Endothelial cell of umbilical vein (primary cell): ENCODE measurements around the gene SUFU. TPM values are rescaled to one million over a fixed set of nuclear protein-coding genes. Genes with fewer than 3 reads are reported as not detected.
A peak's percentile ranks its signal among the peaks of the same experiment; 100 is the strongest.

Experiments
- BruUV-seq: library from RNA; stranded (reverse); fragments of 400-500 nt; replicated peaks from 2 replicates; lab custom pipeline; 2021; lab: Mats Ljungman, UMichigan
- CTCF ChIA-PET: fragments of 300-600, 350-600 bp; sonication (Branson Sonifier 250); formaldehyde crosslinking; loops from one replicate; lab custom pipeline; 2021; ENCODE audit warnings: antibody characterized with exemption, inconsistent platforms; lab: Charles Lee
- POLR2A ChIA-PET: fragments of 300-600, 350-600 bp; sonication (Branson Sonifier 250); formaldehyde crosslinking; loops from one replicate; lab custom pipeline; 2021; ENCODE audit warnings: antibody characterized with exemption, inconsistent platforms; lab: Charles Lee
- DNase-seq: peaks from one replicate; pipeline ENCODE4 v3.0.0-alpha.2; 2011; ENCODE audit warnings: low read depth, low spot score
- FAIRE-seq: peaks from 2 replicates; lab custom pipeline; 2011; peaks lifted over from hg19 to GRCh38; lab: Jason Lieb, UNC
- H2AFZ ChIP-seq: 2 replicates; pipeline ENCODE4 v1.6.0; 2012; ENCODE audit warnings: low read depth, low read length, control low read depth, inconsistent platforms
- H3K27ac ChIP-seq: 2 replicates; pipeline ENCODE4 v1.5.1; 2011; ENCODE audit warnings: low read depth, mild to moderate bottlenecking, control low read depth, low read length, moderate library complexity; ENCODE audit not compliant: insufficient read depth
- H3K27me3 ChIP-seq, 2 experiments: 2 replicates each; pipeline versions ENCODE4 v1.6.0 to v1.6.1; 2011; ENCODE audit warnings: low read length in 2 of 2, mixed read lengths in 1 of 2; ENCODE audit not compliant: control insufficient read depth in 2 of 2, insufficient read depth in 2 of 2
- H3K36me3 ChIP-seq, 2 experiments: 2 replicates in 1 of 2; 3 replicates in 1 of 2; pipeline ENCODE4 v1.5.1; 2011; ENCODE audit warnings: low read length in 2 of 2, mild to moderate bottlenecking in 1 of 2, moderate library complexity in 1 of 2; ENCODE audit not compliant: control insufficient read depth in 2 of 2, insufficient read depth in 2 of 2; ENCODE audit errors: extremely low read depth in 1 of 2
- H3K4me1 ChIP-seq: 3 replicates; pipeline ENCODE4 v1.5.1; 2011; ENCODE audit warnings: mild to moderate bottlenecking, low read length; ENCODE audit not compliant: control insufficient read depth, insufficient read depth; ENCODE audit errors: extremely low read depth
- H3K4me2 ChIP-seq: 2 replicates; pipeline ENCODE4 v1.6.1; 2011; ENCODE audit warnings: low read length, control low read depth, mixed read lengths; ENCODE audit not compliant: insufficient read depth
- H3K4me3 ChIP-seq, 3 experiments: fragments of 200-600 bp in 1 of 3; sonication (generic), shearing (Covaris generic) in 1 of 3; replicated peaks in 1 of 3; 2 replicates each; pipeline ENCODE4 v1.5.1; 2011 to 2016; ENCODE audit warnings: control low read depth in 3 of 3, low read length in 3 of 3, mild to moderate bottlenecking in 2 of 3, inconsistent platforms in 1 of 3, low read depth in 1 of 3, moderate library complexity in 1 of 3; ENCODE audit not compliant: insufficient read depth in 1 of 3
- H3K79me2 ChIP-seq: 2 replicates; pipeline ENCODE4 v1.6.0; 2012; ENCODE audit warnings: low read length, inconsistent platforms; ENCODE audit not compliant: control insufficient read depth, insufficient read depth
- H3K9ac ChIP-seq: replicated peaks from 2 replicates; pipeline ENCODE3; 2011; ENCODE audit warnings: low read length, control low read depth; ENCODE audit not compliant: insufficient read depth; ENCODE audit errors: extremely low read depth
- H3K9me1 ChIP-seq: replicated peaks from 3 replicates; pipeline ENCODE4 v1.6.0; 2011; ENCODE audit warnings: mild to moderate bottlenecking, low read length; ENCODE audit not compliant: control insufficient read depth, insufficient read depth; ENCODE audit errors: extremely low read depth
- H3K9me3 ChIP-seq: replicated peaks from 2 replicates; pipeline ENCODE4 v1.5.1; 2012; ENCODE audit warnings: low read length, inconsistent platforms; ENCODE audit not compliant: control insufficient read depth, insufficient read depth
- H4K20me1 ChIP-seq: replicated peaks from 2 replicates; pipeline ENCODE3; 2011; ENCODE audit warnings: mild to moderate bottlenecking, low read length; ENCODE audit not compliant: control insufficient read depth, insufficient read depth; ENCODE audit errors: extremely low read depth
- FOS ChIP-seq: IDR thresholded peaks from 2 replicates; pipeline ENCODE4 v1.6.1; 2011; ENCODE audit warnings: mild to moderate bottlenecking, low read length, moderate library complexity, borderline replicate concordance; ENCODE audit not compliant: insufficient read depth
- GATA2 ChIP-seq: IDR thresholded peaks from 2 replicates; pipeline ENCODE4 v1.7.0; 2011; ENCODE audit warnings: low read depth, mild to moderate bottlenecking, moderate library complexity, mixed read lengths, low read length; ENCODE audit not compliant: insufficient read length, insufficient read depth
- JUN ChIP-seq: IDR thresholded peaks from 2 replicates; pipeline ENCODE4 v1.6.1; 2011; ENCODE audit warnings: borderline replicate concordance, low read depth; ENCODE audit not compliant: insufficient read length, insufficient read depth
- MYC ChIP-seq: IDR thresholded peaks from one replicate; pipeline ENCODE4 v1.6.1; 2011; ENCODE audit warnings: mild to moderate bottlenecking, low read depth, low read length
- POLR2A ChIP-seq: IDR thresholded peaks from 2 replicates; pipeline ENCODE4 v1.6.1; 2012; ENCODE audit warnings: low read depth, mild to moderate bottlenecking, control low read depth, low read length
- POLR2AphosphoS5 ChIP-seq: IDR thresholded peaks from 2 replicates; pipeline ENCODE4 v1.6.1; 2012; ENCODE audit warnings: low read depth, mild to moderate bottlenecking, control low read depth, low read length, moderate library complexity; ENCODE audit not compliant: insufficient read depth
- dilution Hi-C: fragments of 300-500 bp; cut with MboI; formaldehyde crosslinking; loops from one replicate; pipeline ENCODE4 v1.15.0; 2019; ENCODE audit warnings: low sequenced_read_pairs; ENCODE audit not compliant: extremely low pct_ligation_motif_present
- intact Hi-C: fragments of 100-400 bp; cut with micrococcal nuclease; formaldehyde crosslinking; loops from one replicate; pipeline ENCODE4 v1.10.0; 2022
- polyA plus RNA-seq, 4 experiments: library from polyadenylated mRNA; depleted of rRNA in 3 of 4; stranded (reverse) in 3 of 4; unstranded in 1 of 4; fragments of >200 nt; gene quantifications; 2 replicates each; pipeline versions ENCODE4 v1.2.1 to v1.2.3, GENCODE V29; 2011 to 2012; ENCODE audit warnings: missing spikeins in 1 of 4
- total RNA-seq: library from RNA; stranded (reverse); gene quantifications from 2 replicates; pipeline ENCODE4 v1.2.3, GENCODE V29; 2021

The SUFU gene
- total and polyA plus RNA-seq, 2 donors (not counting 3 experiments of a cell fraction or from before 2014, with no cell fraction given) = 10.1 to 16.3 TPM

DNA sequence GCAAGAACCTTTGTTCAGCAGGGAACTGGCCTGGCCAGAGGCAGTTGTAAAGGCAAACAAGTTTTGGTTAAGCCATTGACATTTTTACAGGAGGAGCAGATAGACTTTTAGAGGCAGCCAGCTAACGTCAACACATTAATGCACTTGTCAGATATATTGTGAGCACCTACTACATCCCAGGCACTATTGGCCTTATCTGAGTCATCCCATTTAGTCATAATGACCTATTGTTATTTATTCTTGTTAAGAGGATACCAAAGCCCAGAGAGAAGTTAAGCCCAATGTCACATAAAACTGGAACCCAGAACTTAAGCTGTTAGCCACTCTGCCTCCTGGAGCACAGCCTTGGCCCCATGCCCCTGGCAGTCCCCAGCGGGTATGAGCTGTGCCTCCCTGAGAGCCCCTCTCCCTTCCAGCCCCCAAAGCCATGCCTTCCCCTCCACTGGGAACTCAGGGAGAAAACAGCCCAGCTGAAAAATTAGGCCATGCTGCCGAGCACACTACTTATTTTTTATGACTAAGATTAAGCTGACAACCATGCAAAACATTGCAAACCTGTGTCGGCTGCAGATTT is 107.8 kb downstream of the SUFU start:
- Histone ChIP-seq H3K4me1 (peaks cover 44% of the 10 kb centered on the region), H3K27me3 (no peaks in the 10 kb centered on the region), H3K9me3 (no peaks in the 10 kb centered on the region), H3K79me2 (no peaks in the 10 kb centered on the region), H3K4me2 (peak overlapping the region; percentile 4), H3K4me3 (no peak overlapping the region), H3K27ac (peak overlapping the region; percentile 68), H4K20me1 (no peaks in the 10 kb centered on the region), H3K9ac (no peak overlapping the region), H3K36me3 (no peaks in the 10 kb centered on the region), H3K9me1 (no peaks in the 10 kb centered on the region), H2AFZ (no peak overlapping the region)
- TF ChIP-seq POLR2AphosphoS5 = no peak
- TF ChIP-seq FOS = peak; percentile 80
- no peak for TF ChIP-seq GATA2
- TF ChIP-seq POLR2A = peak; percentile 13
- peak; percentile 85 for TF ChIP-seq JUN
- DNase-seq = peak; percentile 73
- intact Hi-C loops = loop anchor here (1.0 kb wide), 3 partner anchors 7 to 35 kb away; no protein-coding TSS in a partner anchor
- BruUV-seq = no TSS peak
- ChIA-PET POLR2A (interaction anchor here (0.7 to 1.1 kb wide), 2 partner anchors 11 to 18 kb away, joined by 3 to 4 read pairs; no protein-coding TSS in a partner anchor), CTCF (interaction anchor here (0.7 to 8.9 kb wide), 9 partner anchors 9 to 106 kb away, joined by 3 to 56 read pairs (median 3); no protein-coding TSS in a partner anchor)
- dilution Hi-C loops = no loop called here
- FAIRE-seq = peak; percentile 94

GRCh38 chr10:102612964-102613275 is 109.1 kb downstream of the SUFU start:
- DNase-seq (peak; percentile 70), FAIRE-seq (no peak)
- H3K9me3 ChIP-seq = no peaks in the 10 kb centered on the region
- H3K36me3 ChIP-seq = peaks cover 0 to 6% of the 10 kb centered on the region in 2 experiments
- intact Hi-C loops (loop anchor here (1.0 kb wide), 2 partner anchors 9 to 33 kb away; no protein-coding TSS in a partner anchor), dilution Hi-C loops (no loop called here)
- peak overlapping the region; percentile 68 for H3K27ac ChIP-seq
- no peaks in the 10 kb centered on the region for H3K27me3 ChIP-seq
- H3K4me3 ChIP-seq = no peak overlapping the region
- H2AFZ ChIP-seq = peak overlapping the region; percentile 24
- POLR2A ChIA-PET = no interaction called here
- BruUV-seq = no TSS peak
- H3K9ac ChIP-seq = peak overlapping the region; percentile 44
- TF ChIP-seq MYC (no peak), FOS (peak; percentile 22)
- no peak overlapping the region for H3K4me2 ChIP-seq
- H4K20me1 ChIP-seq = no peaks in the 10 kb centered on the region
- CTCF ChIA-PET = interaction anchor here (1.0 to 8.9 kb wide), 6 partner anchors 8 to 57 kb away, joined by 3 to 56 read pairs (median 6); no protein-coding TSS in a partner anchor
- H3K9me1 ChIP-seq = no peaks in the 10 kb centered on the region
- peaks cover 46% of the 10 kb centered on the region for H3K4me1 ChIP-seq
- H3K79me2 ChIP-seq = no peaks in the 10 kb centered on the region
